Thymus (tissue), 11 donors: ENCODE measurements around the gene SIRT2. TPM values are rescaled to one million over a fixed set of nuclear protein-coding genes. Genes with fewer than 3 reads are reported as not detected.
"Not testable (repeated sequence)": the region's sequence is repeated elsewhere in the genome, so short reads cannot be mapped to it uniquely, and the experiment has no call there.

ENCODE experiments used
- DNase-seq, 9 donors: peaks; one replicate each; pipeline ENCODE4 v3.0.0-alpha.2; 2013; ENCODE audit warnings: low spot score in 9 of 9, low read depth in 6 of 9, missing footprints in 1 of 9
- H3K27ac ChIP-seq, 2 donors: one replicate each; pipeline ENCODE4 v1.5.1; 2013; ENCODE audit warnings: control low read depth in 1 of 2, low read depth in 1 of 2, low read length in 1 of 2, mild to moderate bottlenecking in 1 of 2, moderate library complexity in 1 of 2
- H3K27me3 ChIP-seq, 2 donors: one replicate each; pipeline ENCODE4 v1.5.1; 2013; ENCODE audit warnings: low read length in 1 of 2; ENCODE audit not compliant: control insufficient read depth in 2 of 2, insufficient read depth in 1 of 2
- H3K36me3 ChIP-seq, 2 donors: one replicate each; pipeline ENCODE4 v1.5.1; 2013; ENCODE audit warnings: low read length in 1 of 2, mild to moderate bottlenecking in 1 of 2, moderate library complexity in 1 of 2; ENCODE audit not compliant: control insufficient read depth in 2 of 2, insufficient read depth in 2 of 2
- H3K4me1 ChIP-seq, 2 donors: one replicate each; pipeline ENCODE4 v1.5.1; 2013; ENCODE audit warnings: low read length in 2 of 2; ENCODE audit not compliant: control insufficient read depth in 2 of 2, insufficient read depth in 2 of 2
- H3K4me3 ChIP-seq, 2 donors: one replicate each; pipeline ENCODE4 v1.5.1; 2013; ENCODE audit warnings: low read length in 2 of 2, control low read depth in 1 of 2, mild to moderate bottlenecking in 1 of 2
- H3K9me3 ChIP-seq, 2 donors: one replicate each; pipeline ENCODE4 v1.5.1; 2013; ENCODE audit warnings: low read length in 1 of 2, mild to moderate bottlenecking in 1 of 2; ENCODE audit not compliant: control insufficient read depth in 2 of 2, insufficient read depth in 1 of 2
- WGBS: extraction: QIAGEN DNeasy Blood & Tissue Kit; methylation state at CpG from one replicate; pipeline ENCODE4 v1.1.7; 2013; 5-methylcytosine and 5-hydroxymethylcytosine counted together
- polyA plus RNA-seq: library from polyadenylated mRNA; stranded (reverse); fragments of 200-250 nt; gene quantifications from one replicate; pipeline ENCODE4 v1.2.3, GENCODE V29; 2013
- total RNA-seq: library from RNA; stranded (reverse); fragments of 120-200 nt; gene quantifications from one replicate; pipeline ENCODE4 v1.2.4, GENCODE V29; 2013
- donor health status: healthy.

The SIRT2 gene
- total and polyA plus RNA-seq, 2 donors: 26.8 to 38.3 TPM

- Histone ChIP-seq H3K27me3 (no peaks in the 10 kb centered on the region), H3K27ac (peak overlapping the region; percentile 90 to 96)
These were observed 20.6 kb downstream of the SIRT2 start for GRCh38 chr19:38878575-38879399.

GRCh38 chr19:38877781-38878574 is 21.4 kb downstream of the SIRT2 start, which contains the start of gene RINL:
RINL (minus strand) TSS chr19:38878275; CDS start chr19:38876742, 1,533 bp downstream.
- Histone ChIP-seq H3K4me3 (peak within 1 kb of the TSS; percentile 47 to 49), H3K36me3 (peaks cover 0 to 16% of the 10 kb centered on the region in 2 donors), H3K4me1 (peaks cover 13 to 18% of the 10 kb centered on the region in 2 donors), H3K27ac (peak within 1 kb of the TSS; percentile 90 to 96), H3K27me3 (no peaks in the 10 kb centered on the region), H3K9me3 (no peaks in the 10 kb centered on the region)
- DNase-seq: peak in 7 of 9 donors; percentile 48 to 82 (median 59)
- WGBS: 9% methylated on average over 11 of the region's 11 CpGs

More at GRCh38 chr19:38878575-38879399, 20.6 kb downstream of the SIRT2 start:
- peak overlapping the region; percentile 47 to 49 for H3K4me3 ChIP-seq
- peaks cover 2 to 16% of the 10 kb centered on the region in 2 donors for H3K36me3 ChIP-seq
- H3K4me1 ChIP-seq: peaks cover 13 to 18% of the 10 kb centered on the region in 2 donors
- H3K9me3 ChIP-seq: no peaks in the 10 kb centered on the region
- no peak for DNase-seq
- WGBS: 67% methylated on average over 16 of the region's 16 CpGs

- no peak overlapping the region for H3K4me3 ChIP-seq
- 96% methylated on average over 6 of the region's 6 CpGs for WGBS
- peaks cover 13 to 18% of the 10 kb centered on the region in 2 donors for H3K4me1 ChIP-seq
These were observed 23.6 kb downstream of the SIRT2 start for GRCh38 chr19:38875656-38876395.

GRCh38 chr19:38873400-38873799 is 26.0 kb downstream of the SIRT2 start:
- DNase-seq, H3K9me3 ChIP-seq, H3K4me3 ChIP-seq, H3K27ac ChIP-seq, H3K36me3 ChIP-seq, H3K27me3 ChIP-seq: not testable (repeated sequence)
- WGBS: 98% methylated on average over 10 of the region's 10 CpGs
- H3K4me1 ChIP-seq: peaks cover 23 to 27% of the 10 kb centered on the region in 2 donors

More at GRCh38 chr19:38875656-38876395, 23.6 kb downstream of the SIRT2 start:
- Histone ChIP-seq H3K9me3 (no peaks in the 10 kb centered on the region), H3K27ac (no peak overlapping the region), H3K36me3 (peaks cover 0 to 9% of the 10 kb centered on the region in 2 donors), H3K27me3 (no peaks in the 10 kb centered on the region)
- DNase-seq: no peak

GRCh38 chr19:38870612-38871011 is 28.8 kb downstream of the SIRT2 start:
- WGBS: 97% methylated on average over 19 of the region's 19 CpGs
- no peaks in the 10 kb centered on the region for H3K36me3 ChIP-seq
- H3K4me1 ChIP-seq: peaks cover 15 to 19% of the 10 kb centered on the region in 2 donors
- no peaks in the 10 kb centered on the region for H3K9me3 ChIP-seq
- no peak overlapping the region for H3K27ac ChIP-seq
- H3K4me3 ChIP-seq: peak overlapping the region in 1 of 2 donors; percentile 55
- no peak for DNase-seq
- H3K27me3 ChIP-seq: peaks cover 0 to 6% of the 10 kb centered on the region in 2 donors

- Histone ChIP-seq H3K4me1 (peaks cover 15 to 19% of the 10 kb centered on the region in 2 donors), H3K27ac (peak overlapping the region; percentile 17 to 84), H3K36me3 (no peaks in the 10 kb centered on the region), H3K4me3 (peak overlapping the region; percentile 52 to 55), H3K27me3 (peaks cover 0 to 6% of the 10 kb centered on the region in 2 donors), H3K9me3 (no peaks in the 10 kb centered on the region)
- DNase-seq: peak in 8 of 9 donors; percentile 75 to 96 (median 87)
- 21% methylated on average over 62 of the region's 62 CpGs for WGBS
These were observed 29.4 kb downstream of the SIRT2 start for GRCh38 chr19:38869836-38870607.

- peak in 2 of 9 donors; percentile 12 to 38 for DNase-seq
- peak overlapping the region in 1 of 2 donors; percentile 74 for H3K27ac ChIP-seq
- WGBS: 5% methylated on average over 34 of the region's 34 CpGs
- H3K4me1 ChIP-seq: peaks cover 15 to 20% of the 10 kb centered on the region in 2 donors
- H3K36me3 ChIP-seq: no peaks in the 10 kb centered on the region
- peak overlapping the region; percentile 52 to 55 for H3K4me3 ChIP-seq
- H3K9me3 ChIP-seq: no peaks in the 10 kb centered on the region
- H3K27me3 ChIP-seq: peaks cover 0 to 6% of the 10 kb centered on the region in 2 donors
These were observed 30.1 kb downstream of the SIRT2 start for GRCh38 chr19:38869160-38869835.
